GM18867 (cell line): Measurements from ENCODE around the gene THOC3.
"Not testable (repeated sequence)": the region's sequence is repeated elsewhere in the genome, so short reads cannot be mapped to it uniquely, and the experiment has no call there.

Experiments used
- ATAC-seq: cut with Tn5 transposase; IDR thresholded peaks from one replicate; pipeline ENCODE4 v1.9.1; 2021; ENCODE audit warnings: mild to moderate bottlenecking, moderate library complexity; ENCODE audit not compliant: unreplicated experiment

THOC3 gene, protein sequence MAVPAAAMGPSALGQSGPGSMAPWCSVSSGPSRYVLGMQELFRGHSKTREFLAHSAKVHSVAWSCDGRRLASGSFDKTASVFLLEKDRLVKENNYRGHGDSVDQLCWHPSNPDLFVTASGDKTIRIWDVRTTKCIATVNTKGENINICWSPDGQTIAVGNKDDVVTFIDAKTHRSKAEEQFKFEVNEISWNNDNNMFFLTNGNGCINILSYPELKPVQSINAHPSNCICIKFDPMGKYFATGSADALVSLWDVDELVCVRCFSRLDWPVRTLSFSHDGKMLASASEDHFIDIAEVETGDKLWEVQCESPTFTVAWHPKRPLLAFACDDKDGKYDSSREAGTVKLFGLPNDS

DNA sequence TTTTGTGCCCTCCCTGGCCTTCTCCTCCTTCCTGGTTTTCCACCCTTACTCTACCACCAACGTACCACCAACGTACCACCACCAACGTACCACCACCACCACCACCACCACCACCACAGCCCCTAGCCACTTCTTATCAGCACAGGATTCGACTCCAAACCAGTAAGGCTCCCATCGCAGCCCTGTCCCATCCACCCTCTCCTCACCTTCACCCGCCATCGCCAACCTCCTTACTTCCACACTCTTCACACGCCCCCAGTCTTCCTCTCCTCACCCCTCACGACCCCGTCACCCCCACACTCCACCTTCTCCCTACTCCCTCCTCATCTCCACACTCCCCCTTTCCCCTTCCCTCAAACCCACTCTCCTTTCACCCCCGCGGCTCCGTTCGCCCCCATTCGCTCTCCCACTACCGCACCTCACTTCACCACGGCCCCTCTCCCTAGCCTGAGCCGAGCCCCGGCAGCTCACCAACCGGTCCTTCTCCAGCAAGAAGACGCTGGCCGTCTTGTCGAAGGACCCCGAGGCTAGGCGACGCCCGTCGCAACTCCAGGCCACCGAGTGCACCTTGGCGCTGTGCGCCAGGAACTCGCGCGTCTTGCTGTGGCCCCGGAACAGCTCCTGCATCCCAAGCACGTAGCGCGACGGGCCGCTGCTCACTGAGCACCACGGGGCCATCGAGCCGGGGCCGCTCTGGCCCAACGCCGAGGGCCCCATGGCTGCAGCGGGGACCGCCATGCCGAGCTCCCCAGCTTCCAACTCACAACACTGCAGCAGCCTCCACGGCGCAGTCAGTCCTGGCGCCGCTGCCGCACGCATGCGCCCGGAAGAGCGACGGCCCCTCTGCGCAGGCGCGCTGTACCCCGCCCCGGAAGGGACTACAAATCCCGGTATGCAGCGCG is at the start of gene THOC3:
TSS of gene THOC3 (minus strand) at position 845 of the 902 bp plus-strand sequence. CDS start at position 738, 107 bp downstream.
- peak; percentile 99 for ATAC-seq

DNA sequence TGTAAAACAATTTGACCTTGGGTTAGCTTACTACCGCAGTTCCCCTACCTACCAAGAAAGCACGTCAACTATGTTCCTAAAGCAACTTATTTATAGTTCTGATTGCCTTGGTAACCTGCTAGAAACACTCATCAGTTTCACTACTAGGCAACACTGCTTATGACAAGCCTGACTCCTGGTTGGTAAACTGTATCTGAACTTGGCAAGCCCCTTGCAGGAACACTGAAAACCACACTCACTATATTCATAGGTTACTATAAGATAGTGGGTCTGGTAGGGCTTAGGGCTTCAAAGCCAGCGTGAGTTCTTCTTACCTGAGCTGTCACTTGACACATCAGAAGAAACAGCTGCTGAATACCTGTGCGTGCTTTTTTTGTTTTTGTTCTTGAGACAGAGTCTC is 49.2 kb upstream of the THOC3 start:
- not testable (repeated sequence) for ATAC-seq

DNA sequence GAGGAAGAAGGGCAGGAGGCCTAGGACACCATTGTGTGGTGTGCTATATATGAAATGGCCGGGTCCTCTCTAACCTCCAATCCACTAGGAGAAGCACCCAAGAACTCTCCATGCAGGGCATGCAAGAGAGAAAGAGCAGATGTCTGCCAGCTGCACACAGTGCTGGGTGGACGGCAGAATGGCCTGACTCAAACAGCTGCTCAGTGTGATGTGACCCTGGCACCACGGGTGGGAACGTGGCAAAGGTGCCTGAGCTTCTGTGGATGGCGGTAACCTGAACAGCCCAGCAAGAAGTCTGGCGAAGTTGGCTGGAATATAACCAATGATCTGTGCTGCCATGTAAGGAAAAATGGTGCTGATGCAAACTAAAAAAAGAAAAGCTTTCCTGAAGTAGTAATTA is 46.2 kb upstream of the THOC3 start:
- not testable (repeated sequence) for ATAC-seq

DNA sequence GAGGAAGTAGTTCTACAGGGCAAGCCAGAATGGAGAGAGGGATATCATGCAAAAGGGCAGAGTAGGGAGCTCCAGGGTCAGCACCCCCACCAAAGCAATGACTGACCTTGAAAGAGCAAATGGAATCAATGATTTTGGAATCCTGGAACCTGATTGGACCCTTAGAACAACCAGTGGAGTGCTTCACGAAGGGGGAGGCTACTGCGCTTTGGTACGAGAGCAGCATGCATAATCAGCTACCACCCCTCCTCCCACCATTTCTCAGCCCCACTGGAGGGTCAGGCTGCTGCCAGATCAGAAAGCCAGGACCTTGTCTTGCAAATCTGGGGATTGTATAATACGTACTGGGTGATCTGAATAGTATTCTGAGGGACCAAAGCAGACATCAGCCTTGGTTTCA is 43.0 kb upstream of the THOC3 start:
- ATAC-seq: not testable (repeated sequence)

DNA sequence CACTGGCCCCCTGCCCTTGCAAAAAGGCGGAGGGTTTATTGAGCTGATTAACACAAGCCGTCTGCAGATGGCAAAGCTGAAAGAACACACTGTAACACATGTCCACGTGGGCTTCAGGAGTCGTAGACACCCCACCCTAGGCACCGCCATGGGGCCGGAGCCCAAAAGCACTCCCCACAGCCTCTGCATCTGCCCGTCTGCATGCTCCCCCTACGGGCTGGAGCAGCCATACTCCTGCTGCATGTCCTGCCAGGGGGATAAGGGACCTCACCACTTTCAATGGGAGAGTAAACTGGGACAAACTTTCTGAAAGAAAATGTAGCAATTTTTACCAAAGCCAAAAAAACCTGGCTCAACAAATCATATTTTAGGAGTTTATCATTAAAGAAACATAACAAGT is 42.1 kb upstream of the THOC3 start:
- not testable (repeated sequence) for ATAC-seq

DNA sequence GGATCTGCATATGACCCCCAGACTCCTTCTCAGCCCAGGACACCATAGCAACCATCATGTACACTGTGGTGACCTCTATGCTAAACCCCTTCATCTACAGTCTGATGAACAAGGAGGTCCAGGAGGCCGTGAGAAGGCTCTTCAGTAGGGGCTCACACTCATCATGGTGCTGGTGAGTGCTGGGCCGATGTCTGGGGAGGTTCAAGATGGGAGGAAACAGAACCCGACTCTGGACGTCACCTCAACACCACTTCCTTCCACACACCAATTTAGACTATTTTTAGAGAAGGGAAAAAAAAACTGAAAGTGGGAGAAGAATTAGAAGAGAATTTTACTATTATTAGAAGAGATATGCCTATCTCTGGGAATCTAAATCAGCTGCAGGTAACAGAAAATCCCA is 39.1 kb upstream of the THOC3 start:
- not testable (repeated sequence) for ATAC-seq

DNA sequence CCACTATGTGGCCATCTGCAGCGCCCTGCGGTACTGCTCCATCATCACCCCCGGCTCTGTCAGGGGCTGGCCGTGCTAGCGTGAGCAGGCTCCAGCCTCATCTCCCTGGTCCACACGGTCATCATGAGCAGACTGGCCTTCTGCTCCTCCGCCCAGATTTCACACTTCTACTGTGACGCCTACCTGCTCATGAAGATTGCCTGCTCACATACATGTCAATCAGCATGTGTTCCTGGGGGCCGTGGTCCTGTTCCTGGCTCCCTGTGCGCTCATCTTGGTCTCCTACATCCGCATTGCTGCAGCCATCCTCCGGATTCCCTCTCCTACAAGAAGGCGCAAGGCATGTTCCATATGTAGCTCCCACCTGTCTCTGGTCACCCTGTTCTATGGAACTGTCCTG is 38.7 kb upstream of the THOC3 start:
- not testable (repeated sequence) for ATAC-seq

DNA sequence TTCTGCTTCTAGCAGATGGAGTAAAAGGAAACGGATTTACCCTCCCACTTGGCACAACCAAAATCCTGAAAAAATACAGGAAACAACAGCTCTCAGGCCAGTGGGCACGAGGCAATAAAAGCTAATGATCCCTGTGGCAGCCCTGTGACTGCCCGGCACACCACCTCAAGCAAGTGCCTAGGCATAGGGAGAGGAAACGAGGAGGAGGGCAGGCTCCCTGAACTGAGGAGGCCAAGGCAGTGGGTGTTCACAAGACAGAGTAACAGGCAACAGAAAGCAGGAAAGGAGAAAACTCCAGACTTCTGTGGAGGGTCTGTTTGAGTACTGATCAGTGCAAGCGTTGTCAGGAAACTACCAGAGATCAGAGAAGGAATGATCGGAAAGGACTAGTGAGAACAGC is 29.9 kb upstream of the THOC3 start:
- not testable (repeated sequence) for ATAC-seq

DNA sequence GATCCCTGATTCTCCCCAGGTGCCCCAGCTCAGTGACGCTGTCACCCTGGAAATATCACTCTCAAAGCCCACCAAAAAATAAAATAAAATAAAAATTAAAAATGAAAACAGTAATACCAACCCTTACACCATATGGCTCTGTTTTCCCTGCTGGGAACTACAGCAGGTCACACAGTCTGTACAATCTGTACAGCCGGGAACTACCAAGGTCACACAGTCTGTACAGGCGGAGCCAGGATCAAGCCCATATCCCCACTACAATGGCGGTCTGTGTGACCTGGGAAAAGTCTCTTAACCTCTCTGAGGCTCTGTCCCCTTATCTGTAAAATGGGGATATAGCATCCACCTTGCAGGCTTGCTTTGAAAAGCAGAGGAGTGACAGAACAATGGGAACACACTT is 29.4 kb upstream of the THOC3 start:
- not testable (repeated sequence) for ATAC-seq

DNA sequence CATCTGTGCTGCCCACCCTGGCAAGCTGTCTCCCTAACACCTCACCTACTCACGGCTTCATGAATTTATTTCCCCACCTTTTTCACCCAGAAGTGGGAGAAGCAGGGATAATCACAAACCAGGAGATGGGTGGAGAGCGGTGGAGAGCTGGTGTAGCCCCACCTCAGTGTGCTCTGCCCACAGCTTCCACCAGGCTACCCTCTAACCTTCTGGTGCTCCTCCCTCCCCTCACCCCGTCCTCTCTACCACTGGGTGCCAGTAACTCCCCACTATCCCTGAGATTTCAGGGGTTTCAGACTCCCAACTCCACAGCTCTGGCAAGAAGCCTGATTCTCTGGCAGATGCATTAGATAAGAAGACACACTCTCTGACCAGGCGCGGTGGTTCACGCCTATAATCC is 28.7 kb upstream of the THOC3 start:
- ATAC-seq: not testable (repeated sequence)

DNA sequence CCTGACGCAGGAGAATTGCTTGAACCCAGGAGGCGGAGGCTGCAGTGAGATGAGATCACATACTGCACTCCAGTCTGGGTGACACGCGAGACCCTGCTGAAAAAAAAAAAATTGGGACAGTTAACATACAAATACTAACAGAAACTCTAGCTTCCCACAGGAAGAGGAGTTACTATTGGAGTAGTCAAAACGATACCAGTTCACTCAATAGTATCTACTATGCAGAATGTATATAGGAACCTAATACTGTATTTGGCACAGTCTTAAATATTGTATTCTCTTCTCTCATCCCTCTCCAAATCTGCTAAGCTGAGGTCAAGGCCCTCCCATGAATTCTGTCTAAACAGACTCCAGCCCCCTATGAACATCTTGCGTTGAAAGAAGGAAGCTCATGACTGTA is 27.4 kb upstream of the THOC3 start:
- ATAC-seq: not testable (repeated sequence)

DNA sequence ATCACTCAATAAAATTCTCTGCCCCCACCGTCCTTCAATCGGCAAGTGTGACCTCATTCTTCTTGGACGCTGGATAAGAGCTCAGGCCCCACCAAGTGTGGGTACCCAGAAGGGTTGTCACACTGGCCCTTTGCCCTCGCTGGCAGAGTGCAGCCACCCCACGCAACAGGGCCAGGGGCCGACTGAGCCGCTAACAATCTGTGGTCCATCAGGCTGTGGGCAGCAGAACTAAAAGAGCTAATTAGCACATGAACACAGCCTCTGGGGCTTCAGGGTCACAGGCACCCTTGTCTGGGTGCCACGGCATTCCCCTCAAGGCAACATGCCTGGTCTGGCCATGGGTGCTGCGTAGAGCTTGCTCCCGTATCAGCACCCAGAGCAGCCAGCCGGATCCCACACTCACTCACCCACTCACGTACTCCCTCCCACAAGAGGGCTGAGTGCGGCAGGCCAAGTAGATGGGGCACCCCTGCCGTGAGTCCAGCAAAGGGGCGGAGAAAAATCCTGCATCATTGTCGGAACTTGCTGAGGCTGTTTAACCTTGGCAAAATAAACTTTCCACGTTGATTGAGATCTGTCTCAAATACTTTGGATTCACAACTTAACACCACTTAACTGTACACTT is 11.4 kb upstream of the THOC3 start:
- ATAC-seq: not testable (repeated sequence)

DNA sequence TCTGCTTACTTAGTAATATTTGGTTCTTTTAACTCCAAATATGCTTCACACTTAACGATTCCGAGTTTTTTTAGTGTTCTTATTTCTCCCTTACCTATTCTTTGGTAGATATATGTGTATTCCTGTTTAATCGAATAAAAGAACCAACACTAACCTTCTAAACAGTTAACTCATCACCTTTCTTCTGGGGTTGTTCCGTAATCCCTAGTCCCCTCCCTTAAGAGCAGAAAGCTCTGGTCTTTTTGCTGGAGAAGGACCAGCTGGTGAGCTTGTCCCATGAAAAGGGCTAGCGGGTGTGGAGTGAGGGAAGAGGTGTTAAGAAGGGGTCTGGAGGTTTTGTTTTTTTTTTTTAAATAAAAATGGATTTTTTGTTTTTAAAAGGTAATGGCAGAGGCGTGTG is 266 bp upstream of the THOC3 start:
- ATAC-seq: peak; percentile 28

DNA sequence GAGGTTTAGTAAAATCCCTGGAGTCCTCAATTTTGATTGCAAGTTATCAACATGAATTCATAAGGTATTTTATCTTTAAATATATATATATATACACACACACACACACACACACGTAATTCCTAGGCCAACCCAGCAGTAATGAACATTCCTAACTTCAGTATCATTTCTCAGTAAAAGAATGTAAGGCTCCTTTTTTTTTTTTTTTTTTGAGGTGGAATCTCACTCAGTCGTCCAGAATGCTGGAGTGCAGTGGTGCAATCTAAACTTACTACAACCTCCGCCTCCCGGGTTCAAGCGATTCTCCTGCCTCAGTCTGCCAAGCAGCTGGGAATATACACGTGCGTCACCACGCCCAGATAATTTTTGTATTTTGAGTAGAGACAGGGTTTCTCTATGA is 5.8 kb downstream of the THOC3 start:
- ATAC-seq: not testable (repeated sequence)

DNA sequence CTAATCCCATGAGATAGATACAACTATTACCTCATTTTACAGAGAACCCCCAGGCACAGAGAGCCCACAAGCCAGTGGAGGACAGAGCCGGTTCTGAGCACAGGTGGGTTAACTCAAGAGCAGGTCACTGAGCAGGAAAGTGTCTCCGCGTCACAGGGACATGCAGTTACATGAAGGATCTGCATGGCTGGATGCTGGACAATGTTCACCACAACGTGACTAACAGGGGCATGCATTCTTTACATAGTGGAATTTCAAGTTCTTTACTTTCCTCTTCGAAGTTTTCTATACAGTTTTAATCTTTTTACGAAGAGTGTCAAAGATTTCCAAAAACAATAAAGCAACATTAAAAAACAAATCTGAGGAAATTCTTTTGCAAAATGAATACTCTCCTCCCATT is 7.9 kb downstream of the THOC3 start:
- ATAC-seq: not testable (repeated sequence)

DNA sequence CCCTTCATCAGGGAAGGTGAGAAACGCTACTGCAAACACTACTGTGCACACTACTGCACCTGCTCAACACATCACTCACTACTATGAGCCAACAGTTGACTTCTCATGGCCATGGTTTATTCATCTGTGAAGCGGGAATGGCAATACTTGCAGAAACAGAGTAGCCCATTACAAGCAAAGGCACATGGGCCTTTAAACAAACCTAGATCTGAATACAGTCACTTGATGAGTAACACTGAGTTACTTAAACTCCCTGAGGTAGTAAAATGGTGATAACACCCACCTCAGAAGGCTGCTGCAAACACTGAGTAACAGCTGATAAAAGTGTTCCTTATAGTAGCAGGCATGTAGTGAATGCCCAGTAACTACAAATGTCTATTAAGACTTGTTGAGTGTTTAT is 9.6 kb downstream of the THOC3 start:
- ATAC-seq: not testable (repeated sequence)

DNA sequence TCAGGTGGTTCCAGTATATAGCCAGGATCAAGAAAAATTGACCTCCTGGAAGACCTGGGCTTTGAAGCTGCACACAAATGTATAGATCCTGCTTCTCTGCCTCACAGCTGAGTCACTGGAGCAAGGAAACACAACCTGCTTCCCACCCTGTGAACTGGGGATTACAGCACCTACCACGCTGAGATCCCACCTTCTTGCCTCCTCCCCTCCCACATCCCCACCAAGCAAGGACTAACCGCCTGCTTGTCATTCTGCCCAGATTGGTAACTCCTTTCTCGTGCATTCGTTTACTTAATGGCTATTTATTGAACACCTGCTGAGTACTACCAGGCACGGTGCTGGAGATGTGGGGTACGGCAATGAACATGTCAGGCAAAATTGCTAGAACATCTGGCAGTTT is 14.0 kb downstream of the THOC3 start:
- not testable (repeated sequence) for ATAC-seq

DNA sequence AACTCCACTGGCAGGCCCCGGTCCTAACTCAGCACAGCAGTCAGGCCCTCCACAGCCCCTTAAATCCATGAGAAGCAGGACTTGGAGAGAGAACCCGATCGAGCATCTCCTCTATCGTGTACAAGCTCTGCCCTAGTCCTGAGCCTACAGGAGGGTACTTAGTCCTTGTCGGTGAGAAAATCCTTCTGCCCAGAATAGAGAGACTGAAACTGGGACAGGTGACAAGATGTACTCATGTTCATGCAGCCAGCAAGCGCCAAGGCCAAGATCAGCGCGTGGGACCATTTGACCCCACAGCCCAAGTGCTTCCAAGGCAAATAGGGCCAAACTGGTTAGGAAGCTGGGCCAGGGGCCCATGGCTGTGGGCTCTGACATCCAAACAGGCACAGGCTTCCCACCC is 15.3 kb downstream of the THOC3 start:
- ATAC-seq: not testable (repeated sequence)

DNA sequence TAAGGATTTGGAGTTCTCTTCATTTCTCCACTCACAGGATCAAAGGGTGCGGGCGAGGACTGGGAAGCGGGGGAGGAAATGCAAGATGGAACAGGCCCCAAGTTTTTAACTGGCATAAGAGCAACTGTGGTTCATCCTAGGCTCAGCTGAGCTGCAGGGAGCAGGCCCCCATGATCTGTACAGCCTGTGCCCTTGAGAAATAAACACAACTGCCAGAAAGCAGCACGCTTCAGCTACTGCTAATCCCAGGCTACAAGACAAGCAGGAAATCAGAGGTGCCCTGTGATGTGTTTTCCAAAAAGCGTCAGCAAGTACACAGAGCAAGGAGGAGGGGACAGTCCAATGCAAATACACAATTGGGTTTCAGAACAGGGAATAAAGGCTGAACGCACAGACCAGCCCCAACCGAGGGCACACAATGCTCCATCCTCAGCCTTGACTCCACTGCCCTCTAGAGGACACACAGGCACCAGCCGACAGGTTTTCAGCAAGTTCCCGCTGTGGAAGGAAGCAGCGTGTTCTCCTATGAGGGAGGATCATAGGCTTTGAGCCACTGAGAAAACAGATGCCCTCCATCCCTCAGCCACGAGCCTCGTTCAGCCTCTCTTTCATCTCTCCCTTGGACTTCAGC is 16.7 kb downstream of the THOC3 start:
- ATAC-seq: peak; percentile 63

DNA sequence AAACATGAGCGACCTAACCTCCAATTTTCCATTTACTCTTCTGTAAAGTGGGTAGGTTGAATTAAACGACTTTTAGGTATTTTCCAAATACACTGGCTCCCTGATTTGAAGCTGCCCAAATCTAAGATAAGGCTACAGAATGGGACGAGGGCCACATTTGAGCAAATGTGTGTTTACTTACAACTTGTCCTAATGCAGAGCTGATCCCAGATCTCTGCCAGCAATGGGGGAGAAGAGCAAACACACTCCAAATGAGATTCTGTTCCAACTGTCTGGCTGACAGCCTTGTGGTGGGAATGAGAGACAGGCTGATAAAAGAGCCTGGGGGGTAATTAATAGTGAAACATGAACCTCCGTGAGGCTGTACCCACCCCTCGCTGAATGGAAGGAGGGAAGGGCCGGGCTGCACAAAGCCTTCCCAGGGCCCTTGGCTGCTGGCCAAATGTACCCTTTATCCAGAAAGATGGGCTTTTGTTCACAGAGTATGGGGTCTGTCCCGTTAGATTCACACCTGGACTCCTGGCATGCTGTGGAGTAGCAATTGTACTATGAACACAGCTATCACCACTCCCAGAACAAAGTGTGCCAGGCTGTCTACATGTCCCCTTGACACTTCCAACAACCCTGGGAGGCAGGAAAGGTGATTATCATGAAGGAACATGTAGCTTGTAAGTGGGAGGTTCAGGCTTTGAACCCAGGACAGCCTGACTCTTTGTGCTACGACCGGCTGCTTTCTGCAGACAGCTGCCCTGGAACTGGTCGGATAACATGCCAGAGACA is 19.6 kb downstream of the THOC3 start:
- not testable (repeated sequence) for ATAC-seq
